GM18868 (cell line): ENCODE data around the gene FADS3.
A peak's percentile ranks its signal among the peaks of the same experiment; 100 is the strongest.

Experiments used
- ATAC-seq: cut with Tn5 transposase; IDR thresholded peaks from one replicate; pipeline ENCODE4 v1.9.1; 2021; ENCODE audit warnings: mild to moderate bottlenecking, moderate library complexity; ENCODE audit not compliant: unreplicated experiment

The FADS3 gene

DNA sequence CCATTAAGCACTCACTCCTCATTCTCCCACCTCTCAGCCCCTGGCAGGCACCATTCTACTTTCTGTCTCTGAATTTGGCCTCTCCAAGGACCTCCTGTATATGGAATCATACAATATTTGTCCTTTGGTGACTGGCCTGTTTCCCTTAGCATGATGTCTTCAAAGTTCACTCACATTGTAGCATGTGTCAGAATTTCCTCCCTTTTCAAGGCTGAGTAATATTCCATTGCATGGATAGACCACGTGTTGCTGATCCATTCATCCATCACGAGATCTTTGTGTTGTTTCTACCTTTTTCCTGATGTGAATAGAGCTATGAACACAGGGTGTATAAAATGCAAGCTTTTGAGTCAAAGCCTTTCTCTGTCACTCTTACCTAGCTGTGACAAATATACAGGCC is 51.6 kb downstream of the FADS3 start:
- ATAC-seq: no peak

DNA sequence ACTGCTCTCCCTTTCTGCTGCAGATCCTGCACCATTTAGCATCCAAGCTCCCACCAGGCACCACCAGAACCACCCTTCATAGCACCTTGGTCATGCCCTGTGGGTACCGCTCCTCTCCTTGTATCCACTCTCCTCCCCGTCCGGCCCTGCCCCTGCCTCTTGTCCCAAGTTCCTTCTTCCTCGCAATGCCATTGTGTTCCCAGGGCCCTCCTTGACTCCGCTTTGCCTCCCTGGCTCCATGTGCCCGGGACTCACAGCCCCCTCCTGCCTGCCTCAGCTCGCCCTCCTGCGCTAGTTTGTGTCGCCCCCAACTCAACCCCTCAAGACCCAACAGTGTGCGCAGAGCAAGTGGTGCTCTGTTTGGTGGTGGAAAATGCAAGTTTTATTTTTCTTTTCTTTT is 52.4 kb downstream of the FADS3 start:
- ATAC-seq: no peak

DNA sequence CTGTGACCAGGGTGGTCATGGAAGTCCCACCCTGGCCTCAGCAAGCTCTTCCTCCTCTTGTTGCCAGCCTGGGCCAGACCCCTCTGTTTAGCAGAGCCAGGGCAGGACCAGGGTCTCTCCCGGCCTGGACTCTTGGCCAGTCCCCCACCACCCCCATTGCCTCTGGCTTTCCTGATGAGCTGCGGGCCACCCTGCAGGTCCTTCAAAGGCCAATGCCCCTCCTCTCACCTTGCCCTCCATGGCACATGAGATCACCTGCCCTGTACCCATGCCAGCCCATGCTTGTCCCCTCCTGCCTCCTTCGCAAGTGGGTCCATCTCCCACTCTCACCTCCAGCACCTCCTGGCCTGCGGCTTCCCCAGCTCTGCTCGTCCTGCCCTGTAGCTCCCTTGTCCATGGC is 52.8 kb downstream of the FADS3 start:
- ATAC-seq: no peak

GRCh38 chr11:61837411-61838005 is 53.8 kb downstream of the FADS3 start:
- no peak for ATAC-seq

- ATAC-seq: no peak
These were observed 55.2 kb downstream of the FADS3 start for GRCh38 chr11:61836193-61836592.

DNA sequence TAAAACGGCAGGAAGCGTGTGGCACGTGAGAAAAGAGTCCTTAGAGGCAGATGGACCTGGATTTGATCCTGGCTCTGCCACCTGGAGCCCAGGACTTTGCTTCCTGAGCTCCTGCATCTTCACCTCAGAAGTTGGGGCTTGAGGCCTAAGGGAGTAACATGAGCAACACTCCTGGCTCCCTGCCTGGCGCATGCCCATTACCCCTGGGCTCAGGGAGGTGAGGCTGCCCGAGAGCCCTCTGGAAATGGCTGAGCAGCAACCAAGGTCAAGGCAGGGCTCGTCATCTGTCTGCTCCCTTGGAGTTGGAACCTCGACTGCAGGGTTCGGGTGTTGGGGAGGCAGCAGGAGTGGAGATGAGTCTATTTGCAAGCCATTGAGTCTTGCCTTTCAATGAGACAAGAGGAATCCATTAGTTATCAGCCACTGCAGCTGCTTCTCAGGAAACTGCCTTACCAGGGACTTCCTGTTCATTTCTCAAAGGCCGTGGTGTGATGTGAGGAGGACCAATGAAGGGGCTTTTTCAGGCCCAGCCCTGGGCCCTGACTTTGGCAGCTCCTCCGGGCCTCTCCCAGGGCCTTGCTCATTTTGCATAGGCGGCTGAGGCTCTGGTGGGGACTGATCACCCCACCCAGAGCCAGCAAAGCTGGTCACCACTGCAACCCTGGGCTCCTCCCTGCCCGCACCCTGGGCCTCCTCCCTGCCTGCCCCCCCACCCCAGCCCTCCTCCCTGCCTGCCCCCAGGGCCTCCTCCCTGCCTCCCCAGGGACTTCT is 56.9 kb downstream of the FADS3 start:
- ATAC-seq: peak; percentile 93

DNA sequence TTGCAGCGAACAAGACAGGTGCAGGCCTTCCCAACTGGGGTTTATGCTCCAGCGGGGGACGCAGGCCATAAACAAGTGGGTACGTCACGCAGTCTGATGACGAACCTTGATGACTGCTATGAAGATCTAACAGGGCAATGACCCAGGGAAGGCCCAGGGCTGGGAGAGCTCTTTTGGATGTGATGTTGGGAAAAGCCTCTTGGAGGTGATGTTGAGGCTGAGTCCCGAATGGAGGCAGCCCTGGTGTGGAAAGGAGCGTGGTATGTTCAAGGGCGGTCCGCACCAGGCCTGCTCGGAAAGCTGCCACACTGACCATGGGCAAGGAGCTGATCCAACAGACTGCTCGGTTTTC is 57.4 kb downstream of the FADS3 start:
- ATAC-seq: no peak

GRCh38 chr11:61833471-61833870 is 57.9 kb downstream of the FADS3 start:
- ATAC-seq: no peak

DNA sequence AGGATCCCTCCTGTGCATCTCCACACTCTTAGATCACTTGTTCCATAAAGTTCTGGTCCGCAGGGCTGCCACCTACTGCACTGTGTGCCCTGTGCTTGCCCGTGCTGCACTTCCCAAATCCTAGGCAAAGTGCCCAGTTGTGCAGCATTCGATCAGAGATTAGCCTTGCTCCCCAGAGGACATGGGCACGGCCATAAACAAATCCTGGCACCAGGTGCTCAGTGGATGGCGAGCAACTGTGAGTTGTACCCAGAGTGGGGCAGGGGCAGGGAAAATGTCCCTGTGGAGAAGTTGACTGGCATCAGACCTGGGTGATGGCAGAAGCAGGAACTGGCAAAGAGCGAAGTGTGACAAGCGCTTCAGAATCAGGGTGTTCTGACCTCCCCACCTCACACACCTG is 58.6 kb downstream of the FADS3 start:
- no peak for ATAC-seq

GRCh38 chr11:61832207-61832606 is 59.1 kb downstream of the FADS3 start:
- no peak for ATAC-seq

GRCh38 chr11:61830237-61831105 is 60.9 kb downstream of the FADS3 start:
- ATAC-seq: no peak

DNA sequence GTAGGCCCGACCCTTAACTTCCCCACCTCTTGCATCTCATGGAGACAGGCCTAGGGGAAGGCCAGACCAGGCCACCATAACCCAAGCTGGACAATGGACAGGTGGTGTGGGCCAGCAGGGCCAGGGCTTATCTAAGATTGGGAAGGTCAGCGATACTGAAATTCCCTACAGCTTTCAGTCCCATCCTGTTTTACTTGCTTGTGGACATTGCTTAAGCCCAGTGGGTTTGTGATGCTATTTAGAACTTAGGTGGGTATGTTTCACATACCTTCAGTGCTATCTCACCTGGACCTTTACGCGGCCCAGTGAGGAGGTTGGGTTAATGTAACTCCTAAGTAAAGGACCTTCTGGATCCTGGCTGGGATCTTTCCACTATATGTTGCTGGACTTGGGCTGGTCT is 61.5 kb downstream of the FADS3 start:
- no peak for ATAC-seq

- ATAC-seq: peak; percentile 29
These were observed 62.5 kb downstream of the FADS3 start for GRCh38 chr11:61828629-61829407.

GRCh38 chr11:61828379-61828628 is 63.0 kb downstream of the FADS3 start:
- ATAC-seq: no peak

DNA sequence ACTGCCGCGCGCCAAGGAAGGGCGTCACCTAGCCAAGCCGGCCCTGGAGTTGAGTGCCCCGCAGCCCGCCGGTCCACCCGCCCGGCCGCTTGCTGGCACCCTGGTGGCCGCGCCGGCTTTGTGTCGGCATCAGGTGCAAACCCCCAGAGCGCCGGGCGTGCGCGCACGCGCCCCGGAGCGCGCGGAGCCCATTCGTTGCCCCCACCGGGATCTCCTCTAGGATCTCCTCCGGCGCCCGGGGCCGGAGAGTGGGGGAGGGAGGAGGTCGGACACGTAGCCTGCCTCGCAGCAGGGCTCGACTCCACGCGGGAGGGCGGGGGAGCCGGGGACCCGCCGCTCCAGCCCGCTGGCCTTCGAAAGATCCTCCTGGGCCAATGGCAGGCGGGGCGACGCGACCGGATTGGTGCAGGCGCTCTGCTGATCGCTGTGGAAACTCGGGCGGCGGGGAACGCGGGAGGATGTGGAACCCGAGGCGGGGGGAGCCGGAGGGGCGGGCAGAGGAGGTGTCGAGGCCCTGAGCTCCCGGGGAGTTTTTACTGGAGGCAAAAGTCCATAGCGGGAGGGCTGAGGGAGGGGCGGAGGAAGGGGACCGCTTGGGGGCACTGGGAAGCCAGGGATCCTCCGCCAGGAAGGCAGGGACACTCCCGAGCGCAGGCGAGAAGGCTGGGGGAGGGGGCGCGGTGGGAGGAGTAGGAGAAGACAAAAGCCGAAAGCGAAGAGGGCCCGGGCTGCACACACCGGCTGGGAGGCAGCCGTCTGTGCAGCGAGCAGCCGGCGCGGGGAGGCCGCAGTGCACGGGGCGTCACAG is 63.6 kb downstream of the FADS3 start, which contains the start of gene FADS2:
FADS2 (plus strand) TSS at position 730 of the 808 bp plus-strand sequence. CDS start 91 bp downstream, outside the sequence.
- peak; percentile 79 for ATAC-seq

DNA sequence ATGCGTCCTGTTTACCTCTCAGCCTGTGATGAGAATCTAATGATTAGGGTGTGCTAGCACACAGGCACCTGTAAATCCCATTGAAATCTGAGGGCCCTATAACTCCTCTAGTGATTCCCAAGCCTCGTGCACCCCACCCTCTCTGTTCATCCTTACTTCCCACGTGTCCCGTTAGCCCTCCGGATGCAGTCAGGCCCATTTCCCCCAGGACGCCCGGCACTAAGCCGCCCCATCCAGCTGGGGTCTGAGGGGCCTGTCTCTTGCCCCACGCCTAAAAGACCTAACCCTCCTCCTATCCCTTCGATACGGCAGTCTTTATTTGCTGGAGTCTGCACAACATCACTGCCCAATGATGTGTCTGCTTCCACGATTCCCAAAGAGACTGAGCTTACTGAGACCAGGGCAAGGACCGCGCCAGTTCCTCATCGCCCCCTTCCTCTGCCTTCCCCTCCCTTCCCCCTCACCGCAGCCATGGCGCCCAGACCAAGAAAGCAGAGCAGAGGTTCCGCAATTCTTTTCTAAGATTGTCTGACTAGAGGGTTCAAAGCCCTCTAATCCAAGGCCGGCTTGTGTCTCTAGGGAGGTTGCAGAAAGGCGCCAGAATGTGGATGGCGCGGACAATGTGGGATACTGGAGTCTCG is 64.3 kb downstream of the FADS3 start:
- ATAC-seq: peak; percentile 5
